ENCODE data around the gene DENND6A.
A peak's percentile ranks its signal among the peaks of the same experiment; 100 is the strongest.
"Not testable (repeated sequence)": the region's sequence is repeated elsewhere in the genome, so short reads cannot be mapped to it uniquely, and the experiment has no call there.

Gene DENND6A

GRCh38 chr3:57652203-57652602 lies 40.7 kb downstream of the DENND6A start:
- no peak overlapping the region for H3K4me3 ChIP-seq (ENCODE audit: severe bottlenecking)
- H3K36me3 ChIP-seq (ENCODE audit: low read depth), result peaks cover 73% of the 10 kb centered on the region
- no peak for TF ChIP-seq CTCF (IDR thresholded peaks at IDR 0.05; ENCODE audit: poor library complexity, severe bottlenecking)
- ATAC-seq (ENCODE audit: low read depth) (no peak), DNase-seq (ENCODE audit: low spot score) (no peak)
- peaks cover 4% of the 10 kb centered on the region for H3K9me3 ChIP-seq (ENCODE audit: severe bottlenecking)
- no peak overlapping the region for H3K27ac ChIP-seq (ENCODE audit: poor library complexity, severe bottlenecking)
- H3K27me3 ChIP-seq (ENCODE audit: insufficient read depth, poor library complexity, severe bottlenecking), result no peaks in the 10 kb centered on the region
- H3K4me1 ChIP-seq (ENCODE audit: insufficient read depth, poor library complexity, severe bottlenecking), result peaks cover under 1% of the 10 kb centered on the region

GRCh38 chr3:57647292-57647940 lies 45.5 kb downstream of the DENND6A start:
- no peak overlapping the region for H3K4me3 ChIP-seq (ENCODE audit: severe bottlenecking)
- H3K4me1 ChIP-seq (ENCODE audit: insufficient read depth, poor library complexity, severe bottlenecking), result peaks cover 6% of the 10 kb centered on the region
- peaks cover 74% of the 10 kb centered on the region for H3K36me3 ChIP-seq (ENCODE audit: low read depth)
- no peak for DNase-seq (ENCODE audit: low spot score)
- peak; percentile 27; the same call in 1 of the 3 replicates for ATAC-seq (ENCODE audit: low read depth)
- peaks cover 4% of the 10 kb centered on the region for H3K9me3 ChIP-seq (ENCODE audit: severe bottlenecking)
- no peaks in the 10 kb centered on the region for H3K27me3 ChIP-seq (ENCODE audit: insufficient read depth, poor library complexity, severe bottlenecking)
- TF ChIP-seq CTCF (IDR thresholded peaks at IDR 0.05; ENCODE audit: poor library complexity, severe bottlenecking), result no peak
- no peak overlapping the region for H3K27ac ChIP-seq (ENCODE audit: poor library complexity, severe bottlenecking)

- Histone ChIP-seq H3K27me3 (ENCODE audit: insufficient read depth, poor library complexity, severe bottlenecking) (no peaks in the 10 kb centered on the region), H3K4me3 (ENCODE audit: severe bottlenecking) (no peak overlapping the region), H3K9me3 (ENCODE audit: severe bottlenecking) (peaks cover 4% of the 10 kb centered on the region), H3K27ac (ENCODE audit: poor library complexity, severe bottlenecking) (no peak overlapping the region), H3K4me1 (ENCODE audit: insufficient read depth, poor library complexity, severe bottlenecking) (peaks cover 6% of the 10 kb centered on the region), H3K36me3 (ENCODE audit: low read depth) (peaks cover 79% of the 10 kb centered on the region)
- peak; percentile 49 for TF ChIP-seq CTCF (IDR thresholded peaks at IDR 0.05; ENCODE audit: poor library complexity, severe bottlenecking)
- no peak for DNase-seq (ENCODE audit: low spot score)
- peak; percentile 82 for ATAC-seq (ENCODE audit: low read depth)
Measured at GRCh38 chr3:57646723-57647122, 46.2 kb downstream of the DENND6A start.

- TF ChIP-seq CTCF (IDR thresholded peaks at IDR 0.05; ENCODE audit: poor library complexity, severe bottlenecking), result no peak
- no peak for DNase-seq (ENCODE audit: low spot score)
- no peak for ATAC-seq (ENCODE audit: low read depth)
- Histone ChIP-seq H3K4me1 (ENCODE audit: insufficient read depth, poor library complexity, severe bottlenecking) (peaks cover 6% of the 10 kb centered on the region), H3K27me3 (ENCODE audit: insufficient read depth, poor library complexity, severe bottlenecking) (no peaks in the 10 kb centered on the region), H3K27ac (ENCODE audit: poor library complexity, severe bottlenecking) (no peak overlapping the region), H3K36me3 (ENCODE audit: low read depth) (peaks cover 78% of the 10 kb centered on the region), H3K9me3 (ENCODE audit: severe bottlenecking) (peaks cover 4% of the 10 kb centered on the region), H3K4me3 (ENCODE audit: severe bottlenecking) (no peak overlapping the region)
Measured at GRCh38 chr3:57644740-57645139, 48.1 kb downstream of the DENND6A start.

GRCh38 chr3:57637391-57637790 lies 55.5 kb downstream of the DENND6A start:
- no peaks in the 10 kb centered on the region for H3K9me3 ChIP-seq (ENCODE audit: severe bottlenecking)
- ATAC-seq (ENCODE audit: low read depth), result no peak
- no peaks in the 10 kb centered on the region for H3K4me1 ChIP-seq (ENCODE audit: insufficient read depth, poor library complexity, severe bottlenecking)
- DNase-seq (ENCODE audit: low spot score), result no peak
- no peak overlapping the region for H3K4me3 ChIP-seq (ENCODE audit: severe bottlenecking)
- no peak for TF ChIP-seq CTCF (IDR thresholded peaks at IDR 0.05; ENCODE audit: poor library complexity, severe bottlenecking)
- peaks cover 86% of the 10 kb centered on the region for H3K36me3 ChIP-seq (ENCODE audit: low read depth)
- no peak overlapping the region for H3K27ac ChIP-seq (ENCODE audit: poor library complexity, severe bottlenecking)
- H3K27me3 ChIP-seq (ENCODE audit: insufficient read depth, poor library complexity, severe bottlenecking), result no peaks in the 10 kb centered on the region

- not testable (repeated sequence) for H3K4me3 ChIP-seq (ENCODE audit: severe bottlenecking); DNase-seq (ENCODE audit: low spot score); H3K9me3 ChIP-seq (ENCODE audit: severe bottlenecking); H3K27me3 ChIP-seq (ENCODE audit: insufficient read depth, poor library complexity, severe bottlenecking); ATAC-seq (ENCODE audit: low read depth); H3K27ac ChIP-seq (ENCODE audit: poor library complexity, severe bottlenecking); H3K4me1 ChIP-seq (ENCODE audit: insufficient read depth, poor library complexity, severe bottlenecking)
- H3K36me3 ChIP-seq (ENCODE audit: low read depth), result peaks cover 82% of the 10 kb centered on the region
Measured at GRCh38 chr3:57634259-57634658, 58.6 kb downstream of the DENND6A start.

Measured in RWPE2 (cell line).